GM18861 (cell line): Measurements from ENCODE around the gene FRYL.

Experiments used
- ATAC-seq: cut with Tn5 transposase; IDR thresholded peaks from one replicate; pipeline ENCODE4 v1.9.1; 2021; ENCODE audit not compliant: unreplicated experiment

Gene FRYL

DNA sequence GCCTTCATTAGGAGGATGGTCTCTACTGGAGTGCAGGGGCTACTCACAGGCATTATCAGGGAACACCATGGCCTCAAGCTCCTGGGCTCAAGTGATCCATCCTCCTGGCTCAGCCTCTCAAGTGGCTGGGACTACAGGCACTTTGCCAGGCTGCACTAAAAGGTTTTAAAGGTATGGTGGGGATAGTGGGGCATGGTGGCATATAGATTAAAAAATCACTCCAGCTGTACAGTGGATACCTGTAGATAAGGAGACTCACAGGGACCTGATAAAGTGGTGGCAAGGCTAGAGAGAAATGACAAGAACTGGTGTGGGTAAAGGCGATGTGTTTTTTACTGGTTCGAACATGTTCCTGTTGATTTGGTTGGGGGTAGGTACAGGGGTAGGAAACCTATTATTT is 284.1 kb downstream of the FRYL start:
- ATAC-seq: no peak

DNA sequence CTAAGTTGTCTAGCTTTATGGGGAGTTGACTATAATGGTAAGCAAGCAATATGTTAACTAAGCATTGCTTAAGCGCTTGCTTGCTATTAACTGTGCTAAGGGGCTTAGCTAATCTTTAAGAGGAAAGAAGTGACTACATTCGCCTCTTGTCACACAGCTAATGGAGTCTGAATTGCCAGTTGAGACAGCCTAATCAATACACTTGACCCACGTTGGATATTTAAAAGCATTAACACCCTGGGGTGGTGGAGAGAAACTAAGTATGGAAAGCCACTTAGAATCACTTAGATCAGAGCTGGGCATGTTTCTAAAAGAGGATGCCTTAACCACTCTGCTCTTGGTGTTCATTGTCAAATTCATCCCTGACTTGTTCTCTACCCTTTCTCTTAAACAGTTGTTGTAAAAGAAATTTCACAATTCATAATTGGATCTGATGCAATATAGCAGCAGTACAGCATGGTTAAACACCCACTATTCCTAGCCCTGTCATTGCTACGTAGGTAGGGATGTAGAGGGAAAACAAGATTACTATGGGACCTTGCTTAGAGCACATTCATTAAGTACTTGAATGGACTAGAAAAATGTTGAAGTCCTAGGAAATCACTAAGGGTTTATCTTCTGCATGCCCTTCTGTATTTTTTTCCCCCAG is 286.5 kb downstream of the FRYL start:
- no peak for ATAC-seq

DNA sequence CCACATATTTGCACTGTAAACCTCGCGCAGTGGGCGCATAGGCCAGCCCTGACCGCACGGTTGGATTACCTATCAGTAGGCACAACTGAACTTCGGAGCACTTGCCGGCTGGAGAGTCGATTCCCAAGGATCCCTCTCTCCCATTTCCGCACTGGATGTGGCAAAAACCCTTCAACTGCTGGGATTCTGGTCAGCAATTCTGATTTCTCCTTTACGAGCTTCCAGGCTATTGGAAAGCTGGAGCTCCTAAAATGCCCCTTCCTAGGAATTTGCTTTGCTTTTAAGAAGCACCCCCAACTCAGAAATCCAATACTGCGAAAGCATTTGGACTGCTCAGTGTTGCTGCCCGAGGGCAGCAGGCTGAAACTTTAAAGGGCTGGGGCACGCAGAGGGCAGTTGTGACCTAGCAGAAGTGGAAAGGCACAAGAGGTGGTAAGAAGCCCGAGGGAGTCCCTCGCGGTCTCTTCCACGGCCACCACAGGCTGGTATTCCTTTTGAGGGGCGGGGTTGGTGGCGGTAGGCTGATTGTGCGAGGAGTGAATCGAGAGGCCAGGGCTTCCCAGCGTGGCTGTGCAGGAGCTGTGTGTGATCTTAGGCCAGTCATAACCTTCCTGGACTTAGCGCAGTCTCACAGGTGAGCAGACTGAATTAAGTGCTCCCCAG is 288.4 kb downstream of the FRYL start:
- no peak for ATAC-seq

DNA sequence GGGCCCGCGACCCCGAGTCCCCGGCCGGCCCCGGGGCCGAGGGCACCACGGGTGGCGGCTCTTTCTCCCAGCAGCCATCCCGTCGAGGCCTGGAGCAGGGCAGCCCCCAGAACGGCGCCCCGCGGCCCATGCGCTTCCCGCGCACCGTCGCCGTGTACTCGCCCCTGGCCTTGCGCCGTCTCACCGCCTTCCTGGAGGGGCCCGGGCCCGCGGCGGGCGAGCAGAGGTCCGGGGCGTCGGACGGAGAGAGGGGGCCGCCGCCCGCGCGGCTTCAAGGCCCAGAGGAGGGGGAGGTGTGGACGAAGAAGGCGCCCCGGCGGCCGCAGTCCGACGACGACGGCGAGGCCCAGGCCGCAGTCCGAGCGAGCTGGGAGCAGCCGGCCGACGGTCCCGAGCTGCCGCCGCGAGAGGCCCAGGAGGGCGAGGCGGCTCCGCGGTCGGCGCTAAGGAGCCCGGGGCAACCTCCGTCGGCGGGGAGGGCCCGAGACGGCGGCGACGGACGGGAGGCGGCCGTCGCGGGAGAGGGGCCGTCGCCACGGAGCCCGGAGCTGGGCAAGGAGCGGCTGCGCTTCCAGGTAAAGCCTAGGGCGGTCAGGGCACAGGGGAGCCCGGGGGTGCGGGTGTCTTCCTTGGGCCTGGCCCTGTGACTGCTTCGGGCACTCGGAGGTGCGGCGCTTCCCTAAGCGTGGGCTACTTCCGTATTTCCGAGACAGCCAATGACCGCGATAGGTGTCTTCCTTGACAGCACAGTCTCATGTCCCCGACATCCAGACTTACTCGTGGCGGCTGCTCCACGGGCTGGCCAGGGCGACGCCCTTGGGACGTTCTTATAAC is 289.2 kb downstream of the FRYL start:
- ATAC-seq: no peak

DNA sequence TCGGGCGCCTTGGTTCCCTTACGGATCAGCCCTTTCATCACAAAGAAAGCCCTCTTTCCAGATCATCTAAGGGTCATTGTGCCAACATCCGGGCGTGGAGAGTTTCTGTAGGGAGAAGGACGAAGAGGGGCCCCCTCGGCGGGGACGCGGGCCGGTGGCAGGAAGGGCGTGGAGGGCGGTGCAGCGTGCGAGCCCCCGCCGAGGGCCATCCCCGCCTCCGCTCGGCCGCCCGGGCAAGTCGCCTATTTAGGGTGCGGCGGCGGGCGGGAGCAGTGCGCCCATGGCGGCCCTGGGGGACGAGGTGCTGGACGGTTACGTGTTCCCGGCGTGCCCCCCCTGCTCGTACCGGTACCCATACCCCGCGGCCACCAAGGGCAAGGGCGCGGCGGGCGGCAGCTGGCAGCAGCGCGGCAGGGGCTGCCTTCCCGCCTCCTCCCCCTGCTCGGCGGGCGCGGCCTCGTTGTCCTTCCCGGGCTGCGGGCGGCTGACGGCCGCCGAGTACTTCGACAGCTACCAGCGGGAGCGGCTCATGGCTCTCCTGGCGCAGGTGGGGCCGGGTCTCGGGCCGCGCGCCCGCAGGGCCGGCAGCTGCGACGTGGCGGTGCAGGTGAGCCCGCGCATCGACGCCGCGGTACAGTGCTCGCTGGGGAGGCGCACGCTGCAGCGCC is 289.9 kb downstream of the FRYL start, which contains the start of gene ZAR1:
TSS of gene ZAR1 (plus strand) at position 241 of the 668 bp plus-strand sequence. CDS start at position 281, 40 bp downstream.
- no peak for ATAC-seq

DNA sequence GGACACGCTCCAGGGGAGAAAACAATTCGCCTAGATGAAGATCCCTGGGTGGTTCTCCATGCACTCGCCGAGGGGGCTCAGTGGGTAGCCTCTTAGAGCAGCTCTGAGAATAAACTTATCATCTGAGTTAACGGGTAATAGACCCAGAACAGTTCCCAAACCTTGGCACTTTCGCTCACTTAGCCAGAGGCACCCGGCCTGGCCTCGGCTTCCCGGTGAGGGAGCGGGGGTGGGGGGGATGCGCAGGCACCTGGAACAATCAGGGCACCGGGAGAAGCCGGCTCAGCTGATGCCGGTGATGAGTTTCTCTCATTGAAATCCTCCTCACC is 290.4 kb downstream of the FRYL start:
- no peak for ATAC-seq

DNA sequence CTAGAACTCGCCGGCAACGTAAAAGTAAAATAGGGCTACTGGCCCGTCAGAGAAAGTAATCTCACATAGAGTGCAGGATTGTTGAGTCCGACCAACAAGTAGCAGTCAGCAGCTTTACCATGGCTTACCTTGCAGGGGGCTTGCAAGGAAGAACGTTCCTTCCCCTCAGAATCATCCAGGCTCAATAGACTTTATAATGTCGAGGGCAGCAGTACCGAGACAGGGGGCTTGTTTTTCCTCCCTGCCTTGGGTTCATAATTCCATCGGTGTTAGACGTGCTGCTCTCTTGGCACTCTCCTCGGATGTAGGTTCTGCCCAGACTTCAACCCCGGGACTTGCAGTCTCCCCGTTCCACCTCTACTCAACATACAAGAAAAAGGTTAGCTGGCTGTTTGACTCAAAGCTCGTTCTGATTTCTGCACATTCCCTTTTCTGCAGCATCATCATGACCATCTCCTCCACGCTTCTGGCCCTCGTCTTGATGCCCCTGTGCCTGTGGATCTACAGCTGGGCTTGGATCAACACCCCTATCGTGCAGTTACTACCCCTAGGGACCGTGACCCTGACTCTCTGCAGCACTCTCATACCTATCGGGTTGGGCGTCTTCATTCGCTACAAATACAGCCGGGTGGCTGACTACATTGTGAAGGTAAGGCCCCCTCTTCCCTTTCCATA is 295.4 kb downstream of the FRYL start:
- no peak for ATAC-seq

DNA sequence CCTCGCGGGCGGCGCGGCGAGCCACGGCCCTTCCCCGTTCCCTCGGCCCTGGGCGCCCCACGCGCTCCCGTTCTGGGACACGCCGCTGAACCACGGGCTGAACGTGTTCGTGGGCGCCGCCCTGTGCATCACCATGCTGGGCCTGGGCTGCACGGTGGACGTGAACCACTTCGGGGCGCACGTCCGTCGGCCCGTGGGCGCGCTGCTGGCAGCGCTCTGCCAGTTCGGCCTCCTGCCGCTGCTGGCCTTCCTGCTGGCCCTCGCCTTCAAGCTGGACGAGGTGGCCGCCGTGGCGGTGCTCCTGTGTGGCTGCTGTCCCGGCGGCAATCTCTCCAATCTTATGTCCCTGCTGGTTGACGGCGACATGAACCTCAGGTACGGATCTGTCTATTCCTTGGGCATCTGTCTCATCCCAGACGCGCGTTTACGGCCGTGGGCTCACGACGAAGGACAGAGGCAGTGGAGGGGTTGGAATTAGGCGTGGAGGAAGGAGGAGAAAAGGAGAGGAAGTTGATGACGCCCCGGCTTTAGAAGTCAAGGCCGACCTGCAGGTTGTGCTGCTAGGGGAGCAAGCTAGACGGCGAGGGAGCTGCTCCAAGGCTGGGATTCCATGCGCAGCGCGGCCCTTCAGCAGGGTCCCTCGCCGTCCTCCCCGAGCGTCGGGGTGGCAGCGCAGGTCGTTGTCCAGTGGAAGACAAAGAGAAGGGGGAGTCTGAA is 296.1 kb downstream of the FRYL start:
- no peak for ATAC-seq

DNA sequence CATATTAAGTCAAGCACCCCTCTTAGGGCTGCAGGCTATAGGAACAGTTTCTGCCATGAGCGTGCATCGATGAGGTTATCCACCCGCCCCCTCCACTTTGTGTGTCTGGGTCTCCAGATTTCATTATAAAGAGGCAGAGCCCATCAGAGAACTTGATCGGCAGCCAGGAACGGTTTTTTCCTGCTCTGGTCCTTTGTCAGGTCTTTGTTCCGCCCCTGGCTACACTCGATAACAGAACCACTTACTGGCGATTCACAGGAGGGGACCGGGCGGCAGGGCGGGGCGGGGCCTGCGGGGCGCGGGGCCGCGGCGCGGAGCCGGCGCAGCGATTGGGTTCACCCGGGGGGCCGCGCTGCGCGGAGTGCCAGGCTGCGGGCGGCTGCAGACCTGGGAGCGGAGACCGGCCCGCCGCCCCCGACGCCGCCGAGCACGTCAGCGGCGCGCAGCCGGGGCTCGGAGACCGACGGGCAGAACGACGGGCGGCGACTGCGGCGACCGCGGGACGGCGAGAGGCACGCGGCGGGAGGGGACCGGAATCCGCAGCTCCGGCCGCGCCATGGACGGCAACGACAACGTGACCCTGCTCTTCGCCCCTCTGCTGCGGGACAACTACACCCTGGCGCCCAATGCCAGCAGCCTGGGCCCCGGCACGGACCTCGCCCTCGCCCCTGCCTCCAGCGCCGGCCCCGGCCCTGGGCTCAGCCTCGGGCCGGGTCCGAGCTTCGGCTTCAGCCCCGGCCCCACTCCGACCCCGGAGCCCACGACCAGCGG is 296.9 kb downstream of the FRYL start, which contains the start of gene SLC10A4:
TSS of gene SLC10A4 (plus strand) at position 338 of the 771 bp plus-strand sequence. CDS start at position 557, 219 bp downstream.
- no peak for ATAC-seq

DNA sequence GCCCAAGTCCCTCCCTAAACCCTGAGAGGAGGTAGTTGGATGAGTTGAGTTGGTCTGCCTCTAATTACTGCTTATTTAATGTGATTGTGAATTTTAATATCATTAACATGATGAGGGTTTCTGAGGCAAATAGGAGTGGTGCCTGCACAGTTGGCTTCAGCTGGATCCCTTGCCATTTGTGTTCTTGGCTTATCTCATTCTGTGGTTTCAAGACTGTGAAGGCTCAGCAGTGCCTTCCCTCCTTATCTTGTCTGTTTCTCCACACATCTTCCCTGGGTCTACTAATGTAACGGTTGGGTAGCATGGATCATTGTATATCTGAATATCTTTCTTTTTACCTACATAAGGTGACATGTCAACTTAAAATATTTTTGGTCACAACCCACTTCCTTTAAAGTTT is 298.5 kb downstream of the FRYL start:
- no peak for ATAC-seq

DNA sequence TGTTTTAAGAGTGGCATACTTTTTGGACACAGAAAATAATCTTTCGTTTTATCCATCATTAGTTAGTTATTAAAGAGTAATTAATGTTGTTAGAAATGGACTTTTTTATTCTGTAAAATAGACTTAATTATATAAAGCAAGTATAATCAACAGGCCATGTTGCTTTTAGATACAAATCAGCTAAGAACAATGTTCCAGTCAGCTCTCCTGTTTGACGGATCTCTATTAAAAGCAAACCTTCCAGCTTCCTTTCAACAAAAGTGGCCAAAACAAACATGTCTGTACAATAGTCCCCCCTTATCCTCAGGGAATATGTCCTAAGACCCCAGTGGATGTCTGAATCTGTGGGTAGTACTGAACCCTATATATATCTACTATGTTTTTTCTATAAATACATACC is 301.8 kb downstream of the FRYL start:
- no peak for ATAC-seq

DNA sequence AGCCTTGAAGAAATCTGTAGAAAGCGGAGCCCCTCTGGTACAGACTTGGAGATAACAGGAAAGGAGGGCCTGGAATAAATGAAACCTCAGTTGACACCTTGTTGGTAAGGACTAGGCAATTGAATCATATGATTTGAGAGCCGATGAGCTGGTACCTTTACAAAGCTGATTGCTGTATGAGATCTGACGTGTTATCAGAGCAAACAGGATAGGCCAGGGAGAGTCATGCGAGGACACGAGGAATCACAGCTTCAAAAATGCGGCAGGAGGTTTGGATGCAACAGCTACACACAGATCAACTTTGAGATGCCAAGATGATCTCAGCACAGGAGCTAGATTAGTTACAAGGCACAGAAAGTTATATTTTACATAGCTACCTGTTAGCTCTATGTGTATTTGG is 304.3 kb downstream of the FRYL start:
- no peak for ATAC-seq

DNA sequence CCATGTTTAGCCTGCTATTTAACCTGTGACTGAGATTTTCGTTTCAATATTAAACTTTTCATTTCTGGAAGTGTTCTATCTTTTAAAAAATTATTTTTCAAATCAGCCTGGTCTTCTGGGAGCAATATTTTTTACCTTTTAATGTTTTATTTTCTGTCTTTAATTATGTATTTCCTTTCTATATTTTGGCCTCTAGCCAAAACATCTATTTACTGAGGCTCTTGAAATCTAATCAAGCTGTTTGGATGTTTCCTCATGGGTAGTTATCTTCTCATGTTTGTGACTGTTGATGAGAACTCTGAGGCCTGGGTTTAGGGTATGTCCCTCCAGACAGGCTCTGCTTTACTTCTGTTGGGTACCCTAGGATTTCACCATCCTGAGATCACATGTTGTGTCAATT is 307.3 kb downstream of the FRYL start:
- ATAC-seq: no peak

DNA sequence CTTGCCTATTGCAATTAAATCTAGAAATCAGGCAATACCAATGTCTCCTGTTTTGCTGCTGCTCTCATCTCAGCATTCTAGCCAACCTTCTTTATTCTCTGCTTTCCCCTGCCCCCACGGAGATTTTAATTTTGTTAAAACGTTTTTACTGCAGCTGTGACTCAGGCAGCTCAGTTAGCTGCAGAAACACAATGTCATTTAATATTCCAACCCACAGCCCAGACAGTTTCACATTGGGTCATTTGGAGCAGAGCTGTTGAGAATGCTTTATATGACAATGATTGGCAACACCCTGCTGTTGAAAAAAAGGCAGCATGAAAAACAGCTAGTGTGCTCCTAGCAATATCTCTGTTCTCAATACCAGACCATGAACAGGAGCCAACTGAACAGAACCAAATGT is 309.5 kb downstream of the FRYL start:
- ATAC-seq: no peak

DNA sequence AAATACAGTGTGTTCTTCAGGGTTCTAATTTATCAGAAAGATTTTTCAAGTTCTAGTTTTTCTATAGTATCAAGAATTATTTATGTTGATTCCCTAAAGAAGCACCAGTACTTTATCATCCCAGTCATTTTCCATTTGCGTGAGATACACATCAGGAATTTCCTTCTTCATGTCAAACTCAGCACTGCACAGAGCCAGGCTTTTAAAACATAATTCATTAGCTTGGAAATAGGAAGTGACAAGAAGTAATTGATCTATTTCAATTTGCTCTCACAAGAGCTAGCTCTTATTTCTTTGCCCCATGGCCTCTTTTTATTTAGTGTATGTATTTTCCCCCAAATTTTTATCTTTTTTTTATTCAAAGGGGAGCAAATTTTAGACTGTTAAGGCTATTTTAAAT is 309.9 kb downstream of the FRYL start:
- no peak for ATAC-seq

DNA sequence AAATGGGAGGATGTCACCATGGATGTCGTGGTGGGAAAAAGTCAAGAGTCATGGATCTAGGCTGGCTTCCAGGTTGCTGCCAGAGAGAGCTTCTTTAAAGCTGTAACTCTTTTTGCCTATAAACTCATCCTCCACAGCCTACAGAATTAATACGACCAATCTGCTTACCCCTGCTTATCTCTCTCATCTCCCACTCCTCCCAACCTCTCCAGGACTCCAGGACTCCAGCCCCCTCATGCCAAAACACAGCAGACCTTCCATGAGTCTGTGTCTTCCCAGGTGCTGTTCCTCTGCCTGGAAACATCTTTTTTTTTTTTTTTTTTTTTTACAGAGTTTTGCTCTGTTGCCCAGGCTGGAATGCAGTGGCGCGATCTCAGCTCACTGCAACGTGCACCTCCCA is 312.2 kb downstream of the FRYL start:
- ATAC-seq: no peak

DNA sequence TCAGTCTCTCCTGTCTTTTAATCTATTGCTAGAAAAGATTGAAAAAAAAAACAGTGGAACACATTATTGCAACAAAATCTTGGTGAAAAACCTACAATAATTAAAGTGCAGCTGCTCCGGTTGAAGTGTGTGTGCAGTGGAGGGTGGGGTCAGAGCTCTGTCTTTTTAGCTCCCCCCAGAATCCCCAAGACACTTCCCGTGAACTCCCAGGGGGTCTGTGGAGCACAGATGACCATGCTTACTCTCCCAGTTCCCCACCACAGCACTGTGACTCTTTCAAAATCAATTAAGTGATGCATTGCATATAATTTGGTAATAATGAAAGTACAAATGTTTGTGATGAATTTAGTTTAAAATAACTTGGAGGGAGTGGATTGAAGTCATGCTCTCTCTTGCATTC is 312.6 kb downstream of the FRYL start:
- no peak for ATAC-seq

DNA sequence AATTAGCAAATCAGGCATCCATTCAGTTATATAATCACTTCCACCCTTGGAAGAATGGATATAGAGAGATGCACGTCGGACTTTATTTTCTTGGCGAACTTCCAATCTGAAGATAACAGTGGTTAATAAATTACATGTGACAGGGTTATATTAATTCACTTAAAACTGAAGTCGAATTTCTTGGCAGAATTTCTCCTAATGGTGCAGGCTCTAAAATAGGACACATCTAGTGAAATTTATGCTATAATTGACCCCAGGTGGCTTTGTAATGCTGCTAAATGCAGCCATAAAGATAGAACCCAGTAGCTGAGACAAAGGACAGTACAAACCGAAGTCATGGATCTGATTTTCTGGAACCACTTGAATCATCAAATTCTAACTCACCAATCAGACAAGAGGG is 317.7 kb downstream of the FRYL start:
- no peak for ATAC-seq

DNA sequence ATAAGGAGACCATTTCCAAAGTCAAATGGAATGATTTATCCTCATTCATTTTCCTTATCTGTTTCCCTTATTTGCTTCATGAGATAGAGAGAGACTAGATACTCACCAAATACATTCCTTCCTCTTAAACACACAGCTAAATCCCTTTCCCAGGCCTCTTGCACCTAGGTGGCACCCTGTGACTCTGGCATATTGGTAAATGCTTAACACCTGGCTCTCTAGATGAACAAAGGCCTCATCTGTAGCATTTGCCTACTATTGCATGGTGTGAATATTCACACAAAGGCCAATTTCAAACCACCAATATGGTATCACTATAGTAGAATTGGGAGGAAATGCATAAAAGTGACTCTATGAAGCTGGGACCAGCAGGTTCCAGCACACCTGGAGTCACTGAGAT is 319.1 kb downstream of the FRYL start:
- ATAC-seq: no peak

DNA sequence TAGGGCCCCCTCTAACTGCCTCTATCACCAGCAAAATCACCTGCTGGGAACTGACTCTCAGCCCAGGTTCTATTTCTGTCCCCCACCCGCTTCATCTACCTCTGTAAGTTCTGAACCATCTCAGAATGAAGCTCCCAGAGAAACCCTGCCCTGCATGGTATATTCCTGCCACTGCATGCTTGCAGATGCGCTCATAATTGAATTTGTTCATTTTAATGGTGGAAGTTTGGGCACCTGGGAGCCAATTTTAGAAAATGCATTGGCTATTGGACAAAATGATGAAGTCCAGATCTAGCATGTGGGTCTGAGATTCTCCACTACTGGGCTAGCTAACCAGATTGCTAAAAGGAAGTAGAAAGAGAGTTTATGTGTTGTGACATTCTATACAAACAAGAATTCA is 325.5 kb downstream of the FRYL start:
- ATAC-seq: no peak
